Measurements from ENCODE around the gene FADS3.
"Not testable (repeated sequence)": the region's sequence is repeated elsewhere in the genome, so short reads cannot be mapped to it uniquely, and the experiment has no call there.

Gene FADS3

GRCh38 chr11:61882879-61883278, 8.5 kb downstream of the FADS3 start:
- Histone ChIP-seq H3K27ac (no peak overlapping the region), H3K9me3 (ENCODE audit: severe bottlenecking) (no peaks in the 10 kb centered on the region), H3K36me3 (no peaks in the 10 kb centered on the region), H3K27me3 (ENCODE audit: insufficient read depth, low read depth, severe bottlenecking) (no peaks in the 10 kb centered on the region), H3K4me3 (ENCODE audit: low read depth, low read length) (no peak overlapping the region)
- TF ChIP-seq CTCF (IDR thresholded peaks at IDR 0.05; ENCODE audit: low read depth, low read length), result no peak
- DNase-seq, result no peak

DNA sequence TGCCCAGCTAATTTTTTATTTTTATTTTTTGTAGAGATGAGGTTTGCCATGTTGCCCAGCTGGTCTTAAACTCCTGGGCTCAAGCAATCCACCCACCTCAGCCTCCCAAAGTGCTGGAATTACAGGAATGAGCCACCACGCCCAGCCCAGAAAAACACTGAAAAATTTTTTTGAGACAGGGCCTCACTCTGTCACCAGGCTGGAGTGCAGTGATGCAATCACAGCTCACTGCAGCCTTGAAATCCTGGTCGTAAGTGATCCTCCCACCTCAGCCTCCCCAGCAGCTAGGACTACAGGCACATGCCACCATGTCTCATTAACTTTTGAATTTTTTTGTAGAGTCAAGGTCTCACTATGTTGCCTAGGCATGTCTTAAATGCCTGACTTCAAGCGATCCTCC, 9.1 kb downstream of the FADS3 start:
- not testable (repeated sequence) for H3K27me3 ChIP-seq (ENCODE audit: insufficient read depth, low read depth, severe bottlenecking); H3K9me3 ChIP-seq (ENCODE audit: severe bottlenecking); H3K4me3 ChIP-seq (ENCODE audit: low read depth, low read length); DNase-seq; H3K27ac ChIP-seq; H3K36me3 ChIP-seq

DNA sequence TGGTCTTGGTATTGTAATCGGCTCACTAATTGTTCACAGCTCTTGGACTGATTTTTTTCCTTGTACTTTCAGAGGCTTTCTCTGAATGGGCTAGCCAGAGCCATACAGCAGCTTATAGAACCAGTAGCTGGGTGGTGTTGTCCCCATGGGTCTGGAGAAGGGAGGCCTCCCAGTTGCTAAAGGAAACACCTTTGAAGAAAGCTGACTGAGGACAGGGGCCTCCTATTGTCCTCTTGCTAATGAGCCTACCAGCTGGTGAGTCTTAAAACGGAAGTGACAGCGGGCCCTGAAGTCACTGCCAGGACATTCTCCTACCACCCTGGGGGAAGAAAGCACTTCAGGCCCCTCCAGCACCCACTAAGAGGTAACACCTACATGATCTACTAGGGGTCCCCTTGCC, 9.9 kb downstream of the FADS3 start:
- H3K27ac ChIP-seq, result no peak overlapping the region
- no peak overlapping the region for H3K4me3 ChIP-seq (ENCODE audit: low read depth, low read length)
- no peaks in the 10 kb centered on the region for H3K27me3 ChIP-seq (ENCODE audit: insufficient read depth, low read depth, severe bottlenecking)
- H3K9me3 ChIP-seq (ENCODE audit: severe bottlenecking), result no peaks in the 10 kb centered on the region
- DNase-seq, result no peak
- no peaks in the 10 kb centered on the region for H3K36me3 ChIP-seq
- TF ChIP-seq CTCF (IDR thresholded peaks at IDR 0.05; ENCODE audit: low read depth, low read length), result no peak

- Histone ChIP-seq H3K4me3 (ENCODE audit: low read depth, low read length) (no peak overlapping the region), H3K27me3 (ENCODE audit: insufficient read depth, low read depth, severe bottlenecking) (no peaks in the 10 kb centered on the region), H3K27ac (no peak overlapping the region), H3K36me3 (no peaks in the 10 kb centered on the region), H3K9me3 (ENCODE audit: severe bottlenecking) (no peaks in the 10 kb centered on the region)
- TF ChIP-seq CTCF (IDR thresholded peaks at IDR 0.05; ENCODE audit: low read depth, low read length), result no peak
- no peak for DNase-seq
These were observed 10.9 kb downstream of the FADS3 start for GRCh38 chr11:61880454-61880853.

DNA sequence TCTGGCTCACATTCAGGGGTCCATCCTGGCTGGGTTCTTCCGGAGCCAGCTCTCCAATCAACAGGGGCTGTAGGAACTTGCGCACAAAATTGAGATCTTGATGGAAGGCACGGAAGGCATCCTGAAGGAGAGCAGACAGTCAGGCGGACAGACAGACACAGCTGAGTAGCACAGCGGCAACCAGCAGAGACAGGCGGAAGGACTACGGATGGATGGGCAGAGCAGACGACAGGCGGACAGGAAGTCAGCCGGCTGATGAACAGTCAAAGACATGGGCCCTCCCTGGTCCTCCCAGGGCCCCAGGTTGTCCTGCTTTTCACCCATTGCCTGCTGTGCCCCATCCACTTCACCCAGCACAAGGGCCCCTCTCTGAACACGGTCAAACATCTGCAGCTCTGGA, 11.3 kb downstream of the FADS3 start:
- Histone ChIP-seq H3K9me3 (ENCODE audit: severe bottlenecking) (no peaks in the 10 kb centered on the region), H3K36me3 (no peaks in the 10 kb centered on the region), H3K27ac (no peak overlapping the region), H3K4me3 (ENCODE audit: low read depth, low read length) (no peak overlapping the region), H3K27me3 (ENCODE audit: insufficient read depth, low read depth, severe bottlenecking) (no peaks in the 10 kb centered on the region)
- no peak for TF ChIP-seq CTCF (IDR thresholded peaks at IDR 0.05; ENCODE audit: low read depth, low read length)
- DNase-seq, result no peak

- Histone ChIP-seq H3K4me3 (ENCODE audit: low read depth, low read length) (no peak overlapping the region), H3K27ac (no peak overlapping the region)
These were observed 12.2 kb downstream of the FADS3 start for GRCh38 chr11:61879152-61879551.

More at GRCh38 chr11:61879152-61879551, 12.2 kb downstream of the FADS3 start:
- Histone ChIP-seq H3K36me3 (no peaks in the 10 kb centered on the region), H3K9me3 (ENCODE audit: severe bottlenecking) (no peaks in the 10 kb centered on the region), H3K27me3 (ENCODE audit: insufficient read depth, low read depth, severe bottlenecking) (no peaks in the 10 kb centered on the region)
- DNase-seq, result no peak
- TF ChIP-seq CTCF (IDR thresholded peaks at IDR 0.05; ENCODE audit: low read depth, low read length), result no peak

Data from WERI-Rb-1 (cell line).